HG02884 (cell line): ENCODE results near the gene XRCC4.
A peak's percentile ranks its signal among the peaks of the same experiment; 100 is the strongest.
"Not testable (repeated sequence)": the region's sequence is repeated elsewhere in the genome, so short reads cannot be mapped to it uniquely, and the experiment has no call there.

Source experiments
- ATAC-seq: cut with Tn5 transposase; IDR thresholded peaks from one replicate; pipeline ENCODE4 v1.9.1; 2021; ENCODE audit warnings: mild to moderate bottlenecking, moderate library complexity; ENCODE audit not compliant: unreplicated experiment

The XRCC4 gene

DNA sequence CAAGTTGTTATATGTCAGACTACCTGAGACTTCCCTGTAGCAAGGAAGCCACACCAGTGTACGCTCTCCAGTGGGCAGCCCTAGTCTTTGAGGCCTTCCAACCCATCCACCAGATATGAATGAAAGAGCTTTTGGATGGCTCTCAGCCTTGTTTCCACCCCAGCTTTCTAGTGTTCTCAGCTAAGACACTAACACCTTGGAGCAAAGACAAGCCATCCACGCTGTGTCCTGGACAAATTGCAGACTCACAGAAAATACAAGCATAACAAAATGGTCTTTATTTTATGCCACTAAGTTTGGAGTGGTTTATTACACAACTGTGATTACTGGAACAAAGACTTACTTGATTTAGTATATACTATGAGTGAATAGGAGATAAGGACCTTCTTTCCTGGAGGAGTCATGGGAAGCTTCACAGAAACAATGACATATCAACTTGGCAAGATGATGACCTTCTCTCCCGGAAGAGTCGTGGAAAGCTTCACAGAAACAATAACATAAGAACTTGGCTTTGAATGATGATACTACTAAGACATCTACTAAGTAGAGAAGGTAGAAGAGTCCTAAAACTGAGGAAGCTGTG, 260.2 kb downstream of the XRCC4 start:
- no peak for ATAC-seq

GRCh38 chr5:83340511-83340918, 263.2 kb downstream of the XRCC4 start:
- peak; percentile 77 for ATAC-seq

DNA sequence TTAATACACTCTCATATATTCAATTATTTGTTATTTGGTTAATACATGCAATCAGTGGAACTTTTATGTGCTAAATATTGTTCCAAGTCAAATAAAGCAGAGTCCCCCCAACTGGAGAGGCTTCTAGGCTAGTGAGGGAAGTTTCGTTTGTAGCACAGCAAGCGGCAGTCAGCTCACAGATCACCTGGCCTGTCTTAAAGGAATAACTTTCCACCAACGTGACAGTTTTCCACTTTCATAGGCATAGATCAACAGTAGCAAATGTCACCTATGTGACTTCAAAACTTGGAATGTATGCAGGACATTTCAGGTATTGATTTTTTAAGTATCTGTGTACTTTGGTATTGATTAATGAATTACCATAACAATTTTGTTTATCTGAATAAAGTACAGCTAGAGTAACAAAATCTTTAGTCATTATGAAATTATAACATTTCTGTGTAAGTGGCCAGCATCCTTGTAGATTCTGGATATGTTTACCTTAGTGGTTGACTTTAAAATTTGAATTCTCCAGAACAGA, 264.5 kb downstream of the XRCC4 start:
- ATAC-seq, result no peak

DNA sequence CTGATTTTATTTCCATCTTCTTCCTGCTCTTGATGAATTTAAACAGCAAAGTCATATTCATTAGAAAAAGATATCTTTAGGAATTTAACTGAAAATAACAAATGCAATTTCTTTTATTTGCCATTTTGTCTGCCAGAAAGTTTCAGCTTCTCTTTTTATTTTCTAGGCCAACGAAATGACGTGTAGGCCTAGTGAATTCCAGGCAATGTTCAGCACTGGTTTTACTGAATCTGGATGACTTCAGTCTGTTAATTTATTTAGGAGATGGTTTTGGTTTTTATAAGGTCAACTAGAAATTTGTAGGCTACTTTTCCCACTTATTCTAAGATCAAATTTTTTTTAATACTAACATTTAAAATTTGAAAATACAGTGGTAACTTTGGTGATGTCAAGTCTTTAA, 265.1 kb downstream of the XRCC4 start:
- no peak for ATAC-seq

DNA sequence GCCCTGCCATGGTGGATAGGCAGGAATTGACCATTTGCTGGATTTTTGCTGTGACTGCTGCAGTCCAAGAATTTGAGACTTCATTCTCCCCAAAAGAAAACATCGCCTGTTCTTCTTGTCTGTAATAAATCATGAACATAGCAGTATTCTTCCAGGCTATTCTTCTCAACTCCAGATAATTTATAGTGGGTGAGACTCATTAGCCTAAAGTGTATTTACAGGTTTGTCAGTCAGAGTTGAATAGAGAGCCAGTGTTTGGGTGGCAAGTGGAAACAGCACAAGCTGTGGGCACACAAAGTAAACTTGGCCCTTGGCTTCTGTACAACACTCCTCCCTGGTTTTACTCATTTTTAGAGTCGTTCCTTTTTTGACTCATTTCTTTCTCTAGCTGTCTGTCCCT, 266.0 kb downstream of the XRCC4 start:
- no peak for ATAC-seq

DNA sequence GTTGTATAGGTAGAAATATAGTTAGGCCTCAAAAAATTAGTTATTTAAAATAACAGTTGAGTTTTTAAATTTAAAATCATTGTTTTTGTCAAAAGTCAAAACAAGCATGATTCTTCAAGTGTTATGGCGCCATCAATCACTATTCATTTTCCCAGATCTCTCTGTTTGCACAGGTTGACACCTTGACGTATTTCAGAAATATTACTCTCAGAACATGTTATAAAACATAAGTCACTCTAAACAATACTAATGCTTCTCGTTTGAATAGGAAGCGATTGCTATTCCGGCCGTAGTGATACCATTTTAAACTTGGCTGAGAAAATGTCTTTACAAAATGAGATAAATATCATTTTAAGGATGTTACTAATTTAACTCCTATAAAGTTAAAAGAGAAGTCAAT, 268.1 kb downstream of the XRCC4 start:
- no peak for ATAC-seq

GRCh38 chr5:83348281-83348780, 271.0 kb downstream of the XRCC4 start:
- no peak for ATAC-seq

DNA sequence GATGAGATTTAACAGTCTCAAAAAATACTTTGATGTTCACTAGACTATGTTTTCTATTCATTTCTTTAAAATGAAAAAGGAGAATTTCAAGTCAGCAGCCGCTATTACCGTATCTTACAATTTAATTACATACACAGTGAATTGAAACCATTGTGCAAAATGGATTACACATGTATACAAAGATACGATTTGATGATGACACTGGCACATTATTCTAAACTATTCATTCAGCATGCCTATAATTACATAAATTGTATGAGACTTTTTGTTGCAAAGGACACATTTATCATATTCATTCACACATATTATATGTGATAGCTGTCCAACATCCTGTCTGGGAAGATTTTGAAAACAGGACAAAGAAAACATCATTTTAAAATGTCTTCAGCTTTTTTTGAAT, 275.9 kb downstream of the XRCC4 start:
- no peak for ATAC-seq

DNA sequence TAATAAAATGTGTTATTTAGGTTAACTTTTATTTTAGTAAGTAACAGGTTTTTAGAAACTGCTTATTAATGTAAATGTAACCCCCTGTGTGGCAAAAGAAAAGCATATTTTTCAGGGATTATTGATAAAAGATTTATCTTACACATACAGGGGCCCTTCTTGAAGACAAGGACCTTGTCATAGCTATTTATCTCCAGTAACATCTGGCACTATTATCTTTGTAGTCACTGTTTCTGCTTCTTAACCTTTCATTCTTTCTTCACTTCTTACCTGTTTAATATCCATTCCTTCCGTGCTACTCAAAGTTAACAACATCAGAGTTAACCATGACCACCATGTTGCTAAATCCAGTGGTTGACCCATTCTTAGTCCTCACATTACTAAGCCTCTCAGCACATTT, 276.4 kb downstream of the XRCC4 start:
- no peak for ATAC-seq

DNA sequence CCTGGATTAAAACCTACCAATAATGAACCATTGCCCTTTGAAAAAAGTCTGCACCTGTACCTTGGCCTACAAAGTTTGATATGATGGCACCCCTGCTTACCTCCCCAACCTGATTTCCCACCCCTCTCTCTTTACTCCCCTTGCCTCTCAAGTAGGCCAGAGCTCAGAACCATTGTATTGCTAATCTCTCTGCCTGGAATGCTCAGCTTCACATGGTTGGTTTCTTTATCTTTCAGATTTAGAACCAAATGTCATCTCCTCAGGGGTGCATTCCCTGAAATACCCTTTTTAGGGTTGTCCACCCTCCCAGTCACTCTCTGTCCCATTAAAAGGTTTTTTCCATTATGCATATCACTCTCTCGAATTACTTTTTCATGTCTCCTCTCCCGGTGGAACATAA, 277.6 kb downstream of the XRCC4 start:
- ATAC-seq, result no peak

DNA sequence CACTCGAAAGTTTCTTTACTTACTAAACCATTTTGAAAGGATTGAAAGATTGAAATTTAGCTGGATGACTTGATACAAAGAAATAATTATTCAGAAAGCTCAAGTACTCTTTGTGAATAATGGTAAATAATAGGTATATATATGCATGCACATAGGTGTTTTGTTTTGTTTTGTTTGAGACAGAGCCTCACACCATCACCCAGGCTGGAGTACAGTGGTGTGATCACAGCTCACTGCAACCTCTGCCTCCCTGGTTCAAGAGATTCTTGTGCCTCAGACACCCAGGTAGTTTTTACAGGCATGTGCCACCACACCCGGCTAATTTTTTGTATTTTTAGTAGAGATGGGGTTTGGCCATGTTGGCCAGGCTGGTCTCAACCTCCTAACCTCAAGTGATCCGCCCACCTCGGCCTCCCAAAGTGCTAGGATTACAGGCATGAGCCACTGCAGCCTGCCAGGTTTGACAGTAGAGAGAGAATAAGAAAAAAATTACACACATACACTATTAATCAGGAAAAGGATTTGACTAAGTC, 278.2 kb downstream of the XRCC4 start:
- ATAC-seq, result not testable (repeated sequence)

- ATAC-seq, result peak; percentile 54
These were observed 280.4 kb downstream of the XRCC4 start for GRCh38 chr5:83357621-83358231.

- no peak for ATAC-seq
These were observed 283.2 kb downstream of the XRCC4 start for GRCh38 chr5:83360573-83360972.

GRCh38 chr5:83362526-83362925, 285.2 kb downstream of the XRCC4 start:
- no peak for ATAC-seq

- no peak for ATAC-seq
These were observed 286.0 kb downstream of the XRCC4 start for GRCh38 chr5:83363111-83363885.

DNA sequence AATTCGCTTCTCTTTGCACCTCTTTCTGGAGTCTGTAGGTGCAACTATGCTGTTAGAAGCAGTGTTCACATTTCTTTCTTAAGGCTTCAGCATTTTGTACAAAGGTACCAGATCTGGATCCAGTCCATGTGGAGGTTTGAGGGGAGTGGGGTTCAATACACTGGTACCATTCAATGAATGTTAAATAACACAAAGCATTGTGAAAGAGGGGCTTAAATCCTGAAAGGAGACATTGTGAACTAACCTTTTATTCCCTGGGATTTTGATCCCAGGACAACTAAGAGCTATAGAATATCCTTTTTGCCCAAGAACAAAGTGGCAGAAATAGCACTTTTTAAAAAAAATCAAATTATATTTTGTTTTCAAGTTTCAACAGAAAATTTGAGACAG, 286.5 kb downstream of the XRCC4 start:
- ATAC-seq, result no peak

DNA sequence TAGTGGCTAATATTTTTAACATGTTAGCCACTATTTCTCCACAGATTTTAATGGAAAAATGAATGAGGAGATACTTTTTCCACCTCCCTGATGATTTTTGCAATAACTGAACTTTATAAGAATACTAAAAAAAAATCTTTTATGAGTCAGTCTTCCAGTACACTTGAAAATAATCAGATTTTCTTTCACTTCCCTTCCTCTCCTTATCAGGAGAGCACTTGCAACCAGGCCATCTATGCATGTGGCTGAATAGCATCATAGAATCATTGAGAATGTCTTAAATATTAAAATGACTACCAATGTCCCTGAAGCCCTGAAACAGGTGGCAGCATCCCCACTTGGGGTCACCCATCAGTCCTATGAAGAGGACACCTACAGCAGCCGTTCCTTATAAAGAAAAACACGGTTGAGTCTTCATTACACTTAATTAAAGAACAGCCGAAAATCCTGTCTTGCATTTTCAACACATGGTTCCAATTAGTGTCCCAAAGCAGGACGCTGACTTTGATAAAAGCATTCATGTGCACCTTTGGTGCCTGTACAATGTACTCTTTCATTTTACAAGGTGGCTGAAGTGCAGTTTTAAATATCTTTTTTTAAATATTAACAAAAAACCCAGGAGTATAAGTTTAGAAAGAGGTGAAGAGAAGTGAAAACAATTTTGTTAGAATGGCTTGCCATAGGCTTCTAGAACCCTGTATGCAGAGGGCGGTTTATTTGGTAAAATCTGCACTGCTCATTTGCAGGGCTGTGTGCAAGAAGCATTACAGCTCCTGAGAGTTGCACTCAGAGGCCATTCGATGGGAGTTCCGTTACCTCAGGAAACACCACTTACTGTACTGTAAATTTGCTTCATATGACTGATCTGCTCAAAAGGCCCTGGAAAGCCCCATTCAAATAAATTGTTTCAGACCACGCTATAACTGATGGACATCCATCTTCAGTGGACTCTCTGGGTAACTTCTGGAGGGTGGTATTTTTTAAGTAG, 287.3 kb downstream of the XRCC4 start:
- peak; percentile 76 for ATAC-seq

GRCh38 chr5:83368319-83368718, 291.0 kb downstream of the XRCC4 start:
- ATAC-seq, result peak; percentile 35

DNA sequence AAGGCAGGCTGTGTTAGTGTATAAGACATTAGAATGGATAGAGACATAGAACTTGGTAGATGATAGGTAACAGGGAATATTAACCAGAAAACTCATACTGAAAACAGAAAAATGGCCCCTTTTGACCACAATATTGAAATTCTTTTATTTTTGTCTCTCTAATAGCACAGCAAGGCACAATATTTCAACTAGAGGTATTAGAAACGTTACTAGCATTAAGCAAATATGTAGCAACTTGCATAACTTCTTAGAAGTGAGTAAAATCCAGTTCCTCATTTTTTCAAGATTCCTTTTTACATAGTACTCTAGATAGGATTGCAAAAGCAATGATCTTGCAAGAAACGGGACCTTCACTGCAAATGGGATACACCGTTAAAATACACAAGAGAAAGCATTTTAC, 291.5 kb downstream of the XRCC4 start:
- ATAC-seq, result peak; percentile 33

DNA sequence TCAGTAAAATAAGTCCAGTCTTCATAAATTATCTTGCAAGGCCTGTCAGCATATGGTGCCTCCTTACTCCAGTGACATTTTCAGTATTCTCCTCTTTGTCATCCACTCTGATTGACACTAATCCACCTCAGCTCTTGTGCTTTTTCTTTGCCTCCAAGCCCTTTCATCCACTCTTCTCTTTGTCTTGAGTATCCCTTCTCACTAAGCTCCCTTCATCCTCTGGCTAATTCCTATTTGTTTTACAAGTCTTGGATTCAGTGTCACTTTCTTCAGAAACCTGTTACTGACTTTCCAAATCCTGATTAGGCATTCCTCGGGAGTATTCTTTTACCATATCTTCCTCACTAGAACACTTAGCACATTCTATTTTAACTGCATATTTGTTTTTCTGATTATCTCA, 293.6 kb downstream of the XRCC4 start:
- ATAC-seq, result no peak
